Measurements from ENCODE around the gene CABLES1. TPM values are rescaled to one million over a fixed set of nuclear protein-coding genes. Genes with fewer than 3 reads are reported as not detected.

CABLES1 gene
- total and polyA plus RNA-seq, 2 of the 4 experiments (the other 2 are of a cell fraction) = 4.7 to 5.7 TPM

DNA sequence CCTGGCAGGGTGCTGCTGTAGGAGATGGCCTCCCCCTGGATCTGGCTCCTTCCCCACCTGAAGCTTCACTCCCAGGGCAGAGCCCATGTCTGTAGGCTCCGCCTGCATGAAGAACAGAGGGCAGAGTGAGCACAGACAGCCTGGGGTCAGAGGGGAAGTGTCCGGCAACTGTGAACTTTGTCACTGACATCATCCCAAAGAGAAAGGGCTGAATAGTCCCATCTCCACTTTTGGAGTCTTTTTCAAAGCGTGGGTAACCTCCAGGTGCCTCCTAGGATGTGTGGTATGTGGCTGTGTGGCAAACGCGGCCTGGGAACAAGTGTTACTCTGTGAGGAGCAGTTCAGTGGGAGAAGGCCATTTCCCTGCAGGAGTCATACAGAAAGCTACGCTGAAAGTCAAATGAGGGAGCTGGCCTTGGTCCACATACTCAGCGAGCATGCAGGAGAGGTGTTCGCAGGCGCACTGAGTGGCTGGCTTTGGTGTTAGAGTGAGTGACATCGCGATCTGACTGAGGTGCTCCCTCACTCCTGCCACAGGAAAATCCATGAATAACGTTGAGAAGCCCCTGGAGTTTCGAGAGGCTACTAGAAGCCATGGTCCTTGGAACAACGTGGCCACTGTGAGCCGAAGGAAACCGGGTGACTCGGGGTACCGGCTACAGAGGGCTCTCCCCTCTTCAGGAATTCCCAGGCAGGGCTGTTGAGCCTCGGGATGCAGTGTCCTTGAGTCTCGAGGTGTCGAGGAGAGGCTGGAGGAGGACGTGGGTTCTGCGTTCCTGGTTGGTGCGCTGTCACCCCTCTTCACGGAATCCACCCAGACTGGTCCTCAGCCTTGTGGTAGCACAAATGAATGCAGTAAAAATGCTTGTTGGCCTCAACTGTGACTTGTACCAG, 54.7 kb downstream of the CABLES1 start:
- H4K8ac ChIP-seq (ENCODE audit: low read depth in 2 of 2, low read length in 2 of 2) = no peak overlapping the region
- H3K4me3 ChIP-seq (ENCODE audit: insufficient read depth, low read depth, low read length) = no peak overlapping the region
- no peak overlapping the region for H2BK5ac ChIP-seq (ENCODE audit: low read depth, low read length, poor library complexity, severe bottlenecking)
- no peak overlapping the region for H3K9ac ChIP-seq (ENCODE audit: low read depth, low read length)
- peaks cover 23 to 71% of the 10 kb centered on the region in 2 experiments; a peak in 3 of 4 replicates for H3K79me1 ChIP-seq (ENCODE audit: low read depth in 1 of 2, low read length in 2 of 2)
- no peaks in the 10 kb centered on the region for H3K27me3 ChIP-seq (ENCODE audit: control insufficient read depth, insufficient read depth, low read length)
- BruUV-seq (replicated peaks) = no TSS peak
- no peak overlapping the region for H3K18ac ChIP-seq (ENCODE audit: low read depth, low read length)
- peaks cover 15% of the 10 kb centered on the region for H3K9me1 ChIP-seq (ENCODE audit: insufficient read depth, low read length)
- H2BK20ac ChIP-seq (ENCODE audit: low read depth, low read length) = no peak overlapping the region; the same call in 1 of the 2 replicates
- no peak overlapping the region for H4K91ac ChIP-seq (ENCODE audit: insufficient read depth, low read depth, low read length)
- WGBS, 2 experiments (ENCODE audit: extremely low coverage in 2 of 2, insufficient read length in 1 of 2) = 82% methylated on average over 13 of the region's 25 CpGs; no CpG with 5 or more reads in 1 of the 2 experiments
- no peak for DNase-seq
- H3K4me1 ChIP-seq (ENCODE audit: control insufficient read depth, insufficient read depth, low read length) = peaks cover 16% of the 10 kb centered on the region
- H3K4ac ChIP-seq (ENCODE audit: low read depth, low read length) = no peak overlapping the region
- no peak overlapping the region for H3K14ac ChIP-seq (replicated peaks; ENCODE audit: low read depth, low read length)
- no peak overlapping the region for H3K23ac ChIP-seq (ENCODE audit: low read depth, low read length)
- H3K56ac ChIP-seq (ENCODE audit: extremely low read depth, insufficient read depth, low read length) = no peak overlapping the region
- no peak overlapping the region for H4K5ac ChIP-seq (ENCODE audit: low read depth, low read length)
- in situ Hi-C loops (cut with MboI; ENCODE audit: low sequenced_read_pairs) = no loop called here
- intact Hi-C loops (cut with micrococcal nuclease) = loop anchor here (10.0 kb wide), 1 partner anchor 75 kb away; no protein-coding TSS in a partner anchor
- H2AK5ac ChIP-seq (ENCODE audit: low read depth, low read length) = peak overlapping the region; percentile 45; the same call in 1 of the 2 replicates
- ChIA-PET POLR2A (ENCODE audit: unreplicated experiment) (no interaction called here), CTCF (no interaction called here)
- H4K20me1 ChIP-seq (ENCODE audit: insufficient read depth, low read length) = peaks cover 15% of the 10 kb centered on the region
- no peak overlapping the region for H3K27ac ChIP-seq (ENCODE audit: insufficient read depth, low read length)
- peaks cover 19% of the 10 kb centered on the region for H3K36me3 ChIP-seq (ENCODE audit: control insufficient read depth, insufficient read depth, low read length)
- no peak overlapping the region for H2BK15ac ChIP-seq (ENCODE audit: low read depth, low read length)
- H3K4me2 ChIP-seq (ENCODE audit: low read depth, low read length) = no peak overlapping the region
- ATAC-seq (ENCODE audit: low read depth) = no peak
- no peaks in the 10 kb centered on the region; the same call in 1 of the 2 replicates for H3K9me3 ChIP-seq (ENCODE audit: control insufficient read depth, insufficient read depth, low read length)
- dilution Hi-C loops (cut with HindIII; ENCODE audit: low sequenced_read_pairs, unreplicated experiment) = no loop called here
- H2BK120ac ChIP-seq (ENCODE audit: low read depth, low read length) = no peak overlapping the region
- no peak for TF ChIP-seq MAFK (IDR thresholded peaks at IDR 0.05; ENCODE audit: low read depth, low read length)
- peak overlapping the region; percentile 51 for H2AK9ac ChIP-seq (replicated peaks; ENCODE audit: low read depth, low read length, poor library complexity)
- no peak overlapping the region for H2AFZ ChIP-seq (replicated peaks; ENCODE audit: low read length, poor library complexity)
